ENCODE data around the gene C5orf46.
A peak's percentile ranks its signal among the peaks of the same experiment; 100 is the strongest.

GRCh38 chr5:147901599-147902039 lies 4.7 kb downstream of the C5orf46 start:
- TF ChIP-seq CTCF (IDR thresholded peaks at IDR 0.05) (peak; percentile 20; the same call in 1 of the 2 replicates), POLR2AphosphoS5 (IDR thresholded peaks at IDR 0.05; ENCODE audit: low read depth, low read length) (no peak), SMC3 (IDR thresholded peaks at IDR 0.05; ENCODE audit: low read depth, low read length) (no peak), RCOR1 (IDR thresholded peaks at IDR 0.05; ENCODE audit: low read length) (no peak), TAF1 (IDR thresholded peaks at IDR 0.05; ENCODE audit: borderline replicate concordance, low read depth, low read length) (no peak), EP300 (IDR thresholded peaks at IDR 0.05; ENCODE audit: borderline replicate concordance in 1 of 2, low read depth in 1 of 2, low read length in 1 of 2) (no peak), ZBTB33 (IDR thresholded peaks at IDR 0.05; ENCODE audit: borderline replicate concordance, low read depth) (no peak), USF2 (IDR thresholded peaks at IDR 0.05; ENCODE audit: borderline replicate concordance, low read depth, low read length) (no peak)
